DND-41 (cell line): ENCODE data around the gene IQGAP2.

ENCODE experiments used
- ATAC-seq: fragments of 200-7000 bp; cut with Tn5 transposase; 3 replicates; pipeline ENCODE4 v1.9.1; 2021; ENCODE audit warnings: low read depth; ENCODE audit not compliant: insufficient read depth
- DNase-seq: peaks from one replicate; pipeline ENCODE4 v3.0.0-alpha.2; 2020
- H2AFZ ChIP-seq: 2 replicates; pipeline ENCODE4 v1.6.0; 2012; ENCODE audit warnings: low read depth, low read length
- H3K27ac ChIP-seq: 2 replicates; pipeline ENCODE4 v1.5.1; 2012; ENCODE audit warnings: low read length, inconsistent platforms
- H3K27me3 ChIP-seq: fragments of 200-600 bp; sonication (generic); 2 replicates; pipeline ENCODE4 v1.6.0; 2012; ENCODE audit warnings: low read length, mild to moderate bottlenecking, inconsistent platforms; ENCODE audit not compliant: insufficient read depth, poor library complexity
- H3K36me3 ChIP-seq: 2 replicates; pipeline ENCODE4 v1.5.1; 2012; ENCODE audit warnings: low read length, inconsistent platforms; ENCODE audit not compliant: insufficient read depth
- H3K4me1 ChIP-seq: 2 replicates; pipeline ENCODE4 v1.5.1; 2012; ENCODE audit warnings: mild to moderate bottlenecking, low read length; ENCODE audit not compliant: insufficient read depth
- H3K4me2 ChIP-seq: 2 replicates; pipeline ENCODE4 v1.6.0; 2012; ENCODE audit warnings: mild to moderate bottlenecking, moderate library complexity, low read length, inconsistent platforms; ENCODE audit not compliant: insufficient read depth
- H3K4me3 ChIP-seq, 2 experiments: fragments of 200-600 bp in 1 of 2; shearing (Covaris generic) in 1 of 2; 2 replicates each; pipeline ENCODE4 v1.5.1; 2012 to 2016; ENCODE audit warnings: inconsistent platforms in 2 of 2, low read length in 2 of 2, mild to moderate bottlenecking in 2 of 2, low read depth in 1 of 2, moderate library complexity in 1 of 2
- H3K79me2 ChIP-seq: 2 replicates; pipeline ENCODE4 v1.6.0; 2012; ENCODE audit warnings: low read length, inconsistent platforms; ENCODE audit not compliant: insufficient read depth
- H3K9ac ChIP-seq: 2 replicates; pipeline ENCODE4 v1.6.0; 2012; ENCODE audit warnings: low read depth, mild to moderate bottlenecking, inconsistent platforms, low read length, moderate library complexity
- H3K9me3 ChIP-seq: 2 replicates; pipeline ENCODE4 v1.5.1; 2012; ENCODE audit warnings: low read length, moderate library complexity, mild to moderate bottlenecking, inconsistent platforms; ENCODE audit not compliant: insufficient read depth, severe bottlenecking
- H4K20me1 ChIP-seq: 2 replicates; pipeline ENCODE4 v1.6.0; 2012; ENCODE audit warnings: low read length; ENCODE audit not compliant: insufficient read depth
- CTCF ChIP-seq: IDR thresholded peaks from 2 replicates; pipeline ENCODE4 v1.5.1; 2012; ENCODE audit warnings: borderline replicate concordance, low read length, moderate library complexity, mild to moderate bottlenecking; ENCODE audit not compliant: poor library complexity, severe bottlenecking; ENCODE audit errors: extremely low read depth
- EZH2 ChIP-seq: IDR thresholded peaks from 3 replicates; pipeline ENCODE4 v1.6.1; 2012; ENCODE audit warnings: borderline replicate concordance, low read depth, mild to moderate bottlenecking, moderate library complexity, low read length, inconsistent platforms; ENCODE audit not compliant: severe bottlenecking

Gene IQGAP2

GRCh38 chr5:76462097-76462667 is 59.1 kb downstream of the IQGAP2 start:
- Histone ChIP-seq H3K79me2 (no peaks in the 10 kb centered on the region), H3K9ac (no peak overlapping the region), H3K4me3 (no peak overlapping the region), H3K36me3 (no peaks in the 10 kb centered on the region), H3K27me3 (peaks cover 3% of the 10 kb centered on the region), H4K20me1 (no peaks in the 10 kb centered on the region), H3K4me1 (no peaks in the 10 kb centered on the region), H2AFZ (no peak overlapping the region), H3K27ac (no peak overlapping the region), H3K4me2 (no peak overlapping the region), H3K9me3 (no peaks in the 10 kb centered on the region)
- DNase-seq: no peak
- TF ChIP-seq CTCF: no peak
- no peak for TF ChIP-seq EZH2
- no peak for ATAC-seq

GRCh38 chr5:76467216-76467615 is 64.1 kb downstream of the IQGAP2 start:
- Histone ChIP-seq H3K36me3 (no peaks in the 10 kb centered on the region), H3K79me2 (no peaks in the 10 kb centered on the region), H3K4me2 (no peak overlapping the region), H3K4me1 (no peaks in the 10 kb centered on the region), H3K9ac (no peak overlapping the region), H3K27ac (no peak overlapping the region), H3K4me3 (no peak overlapping the region), H3K9me3 (no peaks in the 10 kb centered on the region), H4K20me1 (no peaks in the 10 kb centered on the region), H3K27me3 (no peaks in the 10 kb centered on the region), H2AFZ (no peak overlapping the region)
- no peak for TF ChIP-seq CTCF
- no peak for TF ChIP-seq EZH2
- no peak for DNase-seq
- no peak for ATAC-seq

GRCh38 chr5:76468635-76469425 is 65.7 kb downstream of the IQGAP2 start:
- TF ChIP-seq CTCF (no peak), EZH2 (no peak)
- no peak overlapping the region for H3K9ac ChIP-seq
- H2AFZ ChIP-seq: no peak overlapping the region
- H4K20me1 ChIP-seq: no peaks in the 10 kb centered on the region
- no peak overlapping the region for H3K4me3 ChIP-seq
- H3K4me2 ChIP-seq: no peak overlapping the region
- no peaks in the 10 kb centered on the region for H3K79me2 ChIP-seq
- H3K27ac ChIP-seq: no peak overlapping the region
- H3K27me3 ChIP-seq: no peaks in the 10 kb centered on the region
- H3K9me3 ChIP-seq: no peaks in the 10 kb centered on the region
- no peaks in the 10 kb centered on the region for H3K36me3 ChIP-seq
- peaks cover 8% of the 10 kb centered on the region for H3K4me1 ChIP-seq
- no peak for ATAC-seq
- no peak for DNase-seq
